Kidney (tissue), 14 donors: Measurements from ENCODE around the gene CPNE2. TPM values are rescaled to one million over a fixed set of nuclear protein-coding genes. Genes with fewer than 3 reads are reported as not detected.

Source experiments
- DNase-seq, 5 donors: peaks; one replicate each; pipeline ENCODE4 v3.0.0-alpha.2; 2013 to 2020
- FAIRE-seq: peaks from 2 replicates; lab custom pipeline; 2012; peaks lifted over from hg19 to GRCh38; lab: Jason Lieb, UNC
- H3K27ac ChIP-seq, 2 donors: one replicate each; pipeline ENCODE4 v1.7.0; 2013; ENCODE audit warnings: low read depth in 2 of 2, low read length in 2 of 2, inconsistent platforms in 1 of 2
- H3K27me3 ChIP-seq: one replicate; pipeline ENCODE4 v1.7.1; 2013; ENCODE audit warnings: low read length, inconsistent platforms; ENCODE audit not compliant: control insufficient read depth, insufficient read depth
- H3K36me3 ChIP-seq, 3 donors: one replicate each; pipeline versions ENCODE4 v1.7.0 to v1.7.1; 2013; ENCODE audit warnings: low read length in 3 of 3, control low read depth in 1 of 3, inconsistent platforms in 1 of 3; ENCODE audit not compliant: insufficient read depth in 3 of 3, control insufficient read depth in 2 of 3
- H3K4me1 ChIP-seq, 3 donors: one replicate each; pipeline versions ENCODE4 v1.7.0 to v1.7.1; 2013; ENCODE audit warnings: low read length in 3 of 3, inconsistent platforms in 1 of 3, low read depth in 1 of 3; ENCODE audit not compliant: control insufficient read depth in 2 of 3, insufficient read depth in 2 of 3
- H3K4me3 ChIP-seq, 3 donors: one replicate each; pipeline versions ENCODE4 v1.7.0 to v1.8.1; 2013; ENCODE audit warnings: low read length in 3 of 3, control low read depth in 1 of 3, inconsistent platforms in 1 of 3
- H3K9ac ChIP-seq, 3 donors: one replicate each; pipeline versions ENCODE4 v1.7.0 to v1.7.1; 2013; ENCODE audit warnings: low read length in 3 of 3, control low read depth in 1 of 3, inconsistent platforms in 1 of 3
- H3K9me3 ChIP-seq, 3 donors: one replicate each; pipeline versions ENCODE4 v1.7.0 to v1.7.1; 2013; ENCODE audit warnings: low read length in 3 of 3, control low read depth in 1 of 3, inconsistent platforms in 1 of 3; ENCODE audit not compliant: control insufficient read depth in 2 of 3, insufficient read depth in 1 of 3
- intact Hi-C: fragments of 100-400 bp; cut with DNase I; formaldehyde crosslinking; loops from one replicate; pipeline ENCODE4 v1.11.1; 2022
- polyA plus RNA-seq: library from polyadenylated mRNA; stranded (reverse); fragments of 350-450 nt; fragmentation: Illumina TruSeq; extraction: RNeasy Lipid Tissue Mini Kit (QIAGEN cat#74804); gene quantifications from one replicate; pipeline ENCODE4 v1.2.3, GENCODE V29; 2014; ENCODE audit warnings: low read depth, low replicate concordance; ENCODE audit not compliant: insufficient read depth
- total RNA-seq: library from RNA; stranded (reverse); fragmentation: NEBNext Ultra II Directional; extraction: Animal tissue kit (Norgen Biotek cat#: 25700); gene quantifications from one replicate; pipeline ENCODE4 v1.2.1, GENCODE V29; 2021
- TF ChIP-seq, protein P1 (sequence below): IDR thresholded peaks from 3 replicates; pipeline ENCODE4 v1.5.1; 2012; ENCODE audit warnings: mild to moderate bottlenecking, moderate library complexity, borderline replicate concordance; ENCODE audit not compliant: insufficient read depth; ENCODE audit errors: extremely low read depth
- donor health status: control.
- donor health status: control.
- donor health status: control.
- donor health status: control.
- donor health status: control.
- donor health status: DM: yes; HTN: yes; CAD: no.
- donor health status: Normal renal cell carcinoma (clear cell type).

CPNE2 gene
- total and polyA plus RNA-seq, 2 donors from 2014 or later = 24.1 to 33.1 TPM

DNA sequence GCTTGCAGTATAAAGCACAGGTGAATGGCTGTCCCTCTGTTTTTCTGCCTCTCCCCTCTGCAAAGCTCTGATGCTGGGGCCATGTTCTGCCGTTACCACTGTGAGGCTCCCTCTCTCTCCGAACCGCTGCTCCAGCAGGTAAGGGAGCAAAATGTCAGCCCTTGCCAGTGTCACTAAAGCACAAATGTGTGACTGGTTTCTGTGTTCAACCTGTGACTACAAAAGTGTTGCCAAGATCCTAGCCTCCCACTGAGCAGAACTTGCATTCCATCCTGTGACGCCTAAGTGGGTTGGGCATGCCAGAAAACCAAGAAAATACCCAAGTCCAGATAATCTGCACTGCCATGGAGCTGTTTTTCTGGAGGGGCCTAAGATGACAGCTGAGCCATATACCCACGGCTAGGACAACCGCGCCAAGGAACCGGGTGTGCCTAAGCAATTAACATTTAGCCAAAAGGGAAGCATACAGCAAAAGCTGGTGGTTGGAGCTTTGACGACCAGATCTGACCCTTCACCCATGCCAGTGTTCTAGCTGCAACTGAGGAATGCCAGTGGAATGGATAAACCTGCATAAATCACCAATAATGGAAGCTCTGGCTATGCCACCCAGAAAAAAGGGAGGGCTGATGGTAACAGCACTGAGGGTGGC lies 58.4 kb downstream of the CPNE2 start:
- intact Hi-C loops = no loop called here
- H3K9me3 ChIP-seq = no peaks in the 10 kb centered on the region
- H3K4me1 ChIP-seq = peaks cover 0 to 30% (median 22%) of the 10 kb centered on the region in 3 donors
- TF ChIP-seq, protein P1, sequence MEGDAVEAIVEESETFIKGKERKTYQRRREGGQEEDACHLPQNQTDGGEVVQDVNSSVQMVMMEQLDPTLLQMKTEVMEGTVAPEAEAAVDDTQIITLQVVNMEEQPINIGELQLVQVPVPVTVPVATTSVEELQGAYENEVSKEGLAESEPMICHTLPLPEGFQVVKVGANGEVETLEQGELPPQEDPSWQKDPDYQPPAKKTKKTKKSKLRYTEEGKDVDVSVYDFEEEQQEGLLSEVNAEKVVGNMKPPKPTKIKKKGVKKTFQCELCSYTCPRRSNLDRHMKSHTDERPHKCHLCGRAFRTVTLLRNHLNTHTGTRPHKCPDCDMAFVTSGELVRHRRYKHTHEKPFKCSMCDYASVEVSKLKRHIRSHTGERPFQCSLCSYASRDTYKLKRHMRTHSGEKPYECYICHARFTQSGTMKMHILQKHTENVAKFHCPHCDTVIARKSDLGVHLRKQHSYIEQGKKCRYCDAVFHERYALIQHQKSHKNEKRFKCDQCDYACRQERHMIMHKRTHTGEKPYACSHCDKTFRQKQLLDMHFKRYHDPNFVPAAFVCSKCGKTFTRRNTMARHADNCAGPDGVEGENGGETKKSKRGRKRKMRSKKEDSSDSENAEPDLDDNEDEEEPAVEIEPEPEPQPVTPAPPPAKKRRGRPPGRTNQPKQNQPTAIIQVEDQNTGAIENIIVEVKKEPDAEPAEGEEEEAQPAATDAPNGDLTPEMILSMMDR = no peak
- no peaks in the 10 kb centered on the region for H3K27me3 ChIP-seq
- H3K36me3 ChIP-seq = peaks cover 7 to 33% (median 18%) of the 10 kb centered on the region in 3 donors
- H3K9ac ChIP-seq = no peak overlapping the region
- no peak for DNase-seq
- peak overlapping the region in 1 of 2 donors; percentile 7 for H3K27ac ChIP-seq
- no peak for FAIRE-seq
- no peak overlapping the region for H3K4me3 ChIP-seq

DNA sequence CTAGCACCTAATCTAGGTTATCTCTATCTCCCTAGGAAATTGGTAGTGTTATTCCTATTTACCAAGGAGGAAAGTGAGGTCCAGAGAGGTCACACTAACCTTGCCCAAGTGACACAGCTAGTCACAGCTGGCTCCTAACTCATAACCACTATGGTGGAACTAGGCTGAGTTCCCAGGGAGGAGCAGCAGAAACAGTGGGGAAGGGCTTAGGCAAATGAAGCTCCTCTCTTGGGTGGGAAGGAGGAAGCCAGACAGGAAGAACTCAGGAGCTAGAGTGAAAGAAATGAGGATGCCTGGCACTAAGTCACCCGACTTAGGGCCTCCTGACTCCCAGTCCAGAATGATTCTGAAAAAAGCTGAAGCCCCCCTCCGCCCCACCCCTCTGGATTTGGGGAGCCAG lies 59.0 kb downstream of the CPNE2 start:
- H3K27ac ChIP-seq = peak overlapping the region in 1 of 2 donors; percentile 2
- FAIRE-seq = no peak
- peaks cover 0 to 25% (median 22%) of the 10 kb centered on the region in 3 donors for H3K4me1 ChIP-seq
- DNase-seq = no peak
- no peak overlapping the region for H3K9ac ChIP-seq
- TF ChIP-seq, protein P1 = no peak
- no peaks in the 10 kb centered on the region for H3K9me3 ChIP-seq
- no peak overlapping the region for H3K4me3 ChIP-seq
- H3K36me3 ChIP-seq = peaks cover 9 to 37% (median 21%) of the 10 kb centered on the region in 3 donors
- intact Hi-C loops = no loop called here
- no peaks in the 10 kb centered on the region for H3K27me3 ChIP-seq

DNA sequence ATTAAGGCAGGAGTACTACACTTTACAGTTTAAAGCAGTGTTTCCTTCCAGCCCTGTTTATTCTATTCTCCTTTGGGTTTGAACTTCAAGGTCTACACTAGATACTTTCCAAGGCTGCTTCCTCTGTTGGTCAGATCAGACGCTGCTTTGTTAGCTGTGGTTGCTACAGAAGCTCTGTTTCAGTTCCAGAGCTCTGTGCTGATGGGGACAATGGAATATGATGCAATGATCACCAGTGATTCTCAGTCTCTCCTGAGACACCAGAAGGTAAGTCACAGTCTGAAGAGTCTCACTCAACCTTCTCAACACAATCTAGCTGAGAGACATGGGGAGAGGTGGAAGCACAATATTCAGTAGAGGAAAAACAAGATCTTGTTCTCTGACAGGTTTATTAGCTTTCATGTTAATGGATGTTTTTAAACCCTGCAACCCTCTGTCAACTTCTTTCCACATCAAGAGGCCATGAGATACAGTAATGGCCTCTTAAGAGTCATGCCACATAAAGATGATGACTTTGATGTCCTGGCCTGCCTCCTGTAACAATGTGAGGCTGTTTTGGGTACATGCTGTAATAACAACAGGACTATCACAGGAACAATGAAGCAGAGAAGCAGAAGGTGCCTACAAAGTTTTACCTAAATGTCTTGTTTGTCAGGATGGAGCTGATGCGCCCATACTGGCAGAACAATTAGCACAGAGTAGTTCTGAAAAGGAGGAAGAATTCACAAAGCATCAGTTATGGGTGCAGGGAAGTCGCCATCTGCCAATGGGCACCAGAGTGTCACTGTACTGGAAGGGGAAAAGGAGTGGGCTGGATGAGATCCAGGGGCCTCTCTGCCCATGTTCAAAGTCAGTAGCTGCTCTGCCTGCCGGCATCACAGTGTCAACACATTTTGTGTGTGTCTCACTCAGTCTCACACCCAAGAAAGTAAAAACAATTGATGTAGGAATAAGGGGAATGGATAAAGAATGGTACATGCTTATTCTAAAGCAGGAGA lies 60.0 kb downstream of the CPNE2 start:
- intact Hi-C loops = no loop called here
- no peak for FAIRE-seq
- TF ChIP-seq, protein P1 = no peak
- Histone ChIP-seq H3K4me3 (no peak overlapping the region), H3K27ac (no peak overlapping the region), H3K36me3 (peaks cover 9 to 38% (median 24%) of the 10 kb centered on the region in 3 donors), H3K4me1 (peaks cover 0 to 18% (median 15%) of the 10 kb centered on the region in 3 donors), H3K9ac (no peak overlapping the region), H3K9me3 (no peaks in the 10 kb centered on the region), H3K27me3 (no peaks in the 10 kb centered on the region)
- DNase-seq = peak in 2 of 5 donors; percentile 59 to 61
